ENCODE measurements around the gene RAB1B.

Gene RAB1B

GRCh38 chr11:66268244-66268951 is at the start of gene RAB1B:
RAB1B (plus strand) TSS chr11:66268639; CDS start chr11:66268680, 41 bp downstream.
- peak; percentile 99 for DNase-seq

- DNase-seq: no peak
Measured at GRCh38 chr11:66218846-66219620, 49.4 kb upstream of the RAB1B start.

GRCh38 chr11:66219846-66220565 is 48.4 kb upstream of the RAB1B start:
- DNase-seq: no peak

GRCh38 chr11:66220566-66220935 is 47.9 kb upstream of the RAB1B start:
- no peak for DNase-seq

- no peak for DNase-seq
Measured at GRCh38 chr11:66221012-66221411, 47.4 kb upstream of the RAB1B start.

GRCh38 chr11:66221726-66222236 is 46.7 kb upstream of the RAB1B start:
- DNase-seq: peak; percentile 18

GRCh38 chr11:66222358-66223149 is 45.9 kb upstream of the RAB1B start:
- peak; percentile 85 for DNase-seq

- DNase-seq: no peak
Measured at GRCh38 chr11:66224226-66224855, 44.1 kb upstream of the RAB1B start.

- DNase-seq: no peak
Measured at GRCh38 chr11:66225066-66225465, 43.4 kb upstream of the RAB1B start.

- no peak for DNase-seq
Measured at GRCh38 chr11:66226101-66226500, 42.3 kb upstream of the RAB1B start.

GRCh38 chr11:66227700-66228099 is 40.7 kb upstream of the RAB1B start:
- no peak for DNase-seq

GRCh38 chr11:66228521-66228920 is 39.9 kb upstream of the RAB1B start:
- no peak for DNase-seq

- DNase-seq: no peak
Measured at GRCh38 chr11:66230156-66230555, 38.3 kb upstream of the RAB1B start.

- no peak for DNase-seq
Measured at GRCh38 chr11:66230978-66231377, 37.5 kb upstream of the RAB1B start.

GRCh38 chr11:66231561-66231960 is 36.9 kb upstream of the RAB1B start:
- no peak for DNase-seq

GRCh38 chr11:66232769-66233168 is 35.7 kb upstream of the RAB1B start:
- no peak for DNase-seq

- no peak for DNase-seq
Measured at GRCh38 chr11:66233301-66233700, 35.1 kb upstream of the RAB1B start.

GRCh38 chr11:66235141-66235540 is 33.3 kb upstream of the RAB1B start:
- DNase-seq: no peak

- DNase-seq: no peak
Measured at GRCh38 chr11:66237867-66238266, 30.6 kb upstream of the RAB1B start.

- no peak for DNase-seq
Measured at GRCh38 chr11:66238786-66239413, 29.5 kb upstream of the RAB1B start.

GRCh38 chr11:66239511-66239910 is 28.9 kb upstream of the RAB1B start:
- no peak for DNase-seq
